GM12878 (cell line): ENCODE data around the gene MIF.

Experiments
- CTCF ChIP-seq, 3 experiments: IDR thresholded peaks in 2 of 3; conservative IDR thresholded peaks in 1 of 3; 2 replicates each; pipeline ENCODE4 v1.5.1; 2011; ENCODE audit warnings: low read depth in 3 of 3, low read length in 3 of 3, mild to moderate bottlenecking in 3 of 3, control low read depth in 2 of 3, moderate library complexity in 2 of 3, inconsistent platforms in 1 of 3, mixed read lengths in 1 of 3; ENCODE audit not compliant: control insufficient read depth in 2 of 3, insufficient read depth in 1 of 3; ENCODE audit errors: extremely low read depth in 1 of 3
- IRF5 ChIP-seq: fragments of 450-650 bp; IDR thresholded peaks from 2 replicates; pipeline ENCODE4 v1.6.1; 2017; ENCODE audit warnings: borderline replicate concordance
- SP1 ChIP-seq: IDR thresholded peaks from one replicate; pipeline ENCODE4 v1.6.1; 2011; ENCODE audit warnings: low read depth, low read length
- ZNF274 ChIP-seq: IDR thresholded peaks from one replicate; pipeline ENCODE4 v1.8.0; 2011; ENCODE audit not compliant: insufficient read length, insufficient read depth

DNA sequence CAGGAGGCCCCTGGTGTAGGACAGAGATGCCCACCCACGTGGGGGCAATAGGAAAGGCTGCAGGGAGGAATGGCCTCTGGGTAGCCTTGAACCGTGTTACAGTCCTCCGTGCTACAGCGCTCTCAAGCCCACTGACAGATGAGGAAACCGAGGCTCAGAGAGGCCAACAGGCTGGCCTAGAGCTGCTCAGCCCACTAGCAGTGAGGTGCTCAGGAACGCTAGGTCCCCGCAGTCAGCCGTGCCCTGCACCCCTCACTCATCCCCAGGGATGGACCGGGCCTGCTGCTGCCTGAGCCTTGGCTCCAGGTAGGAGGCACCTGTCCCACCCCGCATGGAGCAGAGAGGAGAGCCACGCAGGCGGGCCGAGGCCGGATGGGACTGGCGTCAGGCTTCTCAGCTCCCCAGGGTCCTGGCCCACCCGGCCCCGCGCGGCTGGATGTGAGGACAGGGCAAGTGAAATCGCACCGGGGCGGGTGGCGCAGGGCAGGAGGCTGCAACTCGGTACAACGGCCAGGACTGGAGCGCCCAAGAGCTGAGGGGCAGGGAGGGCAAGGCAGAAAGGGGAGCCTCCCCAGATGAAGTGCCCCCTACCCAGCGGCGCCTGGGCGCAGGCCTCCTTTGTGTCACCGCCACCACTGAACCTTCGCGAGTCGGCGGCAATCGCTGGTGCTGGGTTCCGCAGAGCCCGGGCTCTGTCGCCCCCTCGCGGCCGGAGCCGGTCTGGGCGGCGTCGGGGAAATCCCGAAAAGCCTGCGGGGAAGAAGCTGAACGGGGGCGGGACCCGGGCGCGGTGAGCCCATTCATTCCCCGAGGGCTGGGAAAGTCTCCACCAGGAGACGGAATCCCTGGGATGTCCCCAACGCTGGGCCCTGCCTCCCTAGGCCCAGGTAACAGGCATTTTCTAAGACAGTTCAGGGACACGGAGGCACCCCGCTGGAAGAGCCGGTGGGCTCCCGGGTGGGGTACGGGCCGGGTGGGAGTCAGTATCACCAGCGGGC is 44.9 kb upstream of the MIF start:
- TF ChIP-seq CTCF (IDR thresholded peaks at IDR 0.05 in 2 of 3, conservative IDR thresholded peaks at IDR 0.05 in 1 of 3; ENCODE audit: control insufficient read depth in 2 of 3, extremely low read depth in 1 of 3, insufficient read depth in 1 of 3, low read depth in 3 of 3, low read length in 3 of 3) = peak; percentile 94 to 98 (median 97); a peak in 5 of 6 replicates
- TF ChIP-seq SP1 = no peak
- no peak for TF ChIP-seq ZNF274
- no peak for TF ChIP-seq IRF5
